CD4-positive, alpha-beta T cell treated with Interleukin-4 for 1 hour (primary cell): ENCODE results near the gene INAFM2.

Source experiments
- DNase-seq, 2 donors: peaks; one replicate each; pipeline ENCODE4 v3.0.0-alpha.2; 2020 to 2022

Gene INAFM2

DNA sequence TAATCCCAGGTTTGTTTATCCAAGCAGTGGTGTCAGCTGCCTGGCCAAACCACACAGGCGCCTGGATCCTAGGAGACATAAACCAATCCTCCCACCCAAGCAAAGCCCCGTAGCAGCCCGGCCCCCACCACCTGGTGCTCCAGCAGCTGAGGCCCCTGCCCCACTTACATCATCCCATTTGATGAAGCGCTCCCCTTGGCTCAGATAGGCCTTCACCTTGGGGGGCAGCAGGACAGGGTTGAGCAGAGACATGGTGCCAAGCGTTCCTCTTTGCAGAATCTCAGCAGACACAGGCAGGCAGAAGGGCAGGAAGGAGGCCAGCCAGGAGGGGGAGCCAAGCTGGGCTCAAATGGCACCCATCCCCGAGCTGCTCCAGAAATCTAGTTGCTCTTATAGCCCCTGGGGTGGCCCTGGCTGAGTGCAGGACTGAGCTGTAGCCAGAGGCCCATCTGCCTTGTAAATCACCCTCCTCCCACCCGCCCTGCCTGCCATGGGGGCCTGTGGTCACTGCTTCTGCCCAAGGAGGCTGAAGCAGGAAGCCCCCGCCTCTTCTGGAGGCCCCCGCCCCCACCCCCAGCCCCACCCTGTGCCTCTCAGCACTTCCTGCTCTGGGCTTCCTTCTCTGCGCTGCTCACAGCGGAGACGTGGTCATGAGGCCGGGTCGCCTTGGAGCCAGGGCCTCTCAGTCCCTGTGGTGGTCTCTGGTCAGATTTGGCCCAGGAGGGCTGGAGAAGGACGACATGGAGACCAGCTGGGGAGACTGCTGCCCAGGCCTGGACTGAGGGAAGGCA is 15.9 kb upstream of the INAFM2 start, which contains the start of gene PLCB2:
TSS of gene PLCB2 (minus strand) at position 515 of the 791 bp plus-strand sequence. CDS start at position 252, 263 bp downstream.
- peak; percentile 69 to 74 for DNase-seq

DNA sequence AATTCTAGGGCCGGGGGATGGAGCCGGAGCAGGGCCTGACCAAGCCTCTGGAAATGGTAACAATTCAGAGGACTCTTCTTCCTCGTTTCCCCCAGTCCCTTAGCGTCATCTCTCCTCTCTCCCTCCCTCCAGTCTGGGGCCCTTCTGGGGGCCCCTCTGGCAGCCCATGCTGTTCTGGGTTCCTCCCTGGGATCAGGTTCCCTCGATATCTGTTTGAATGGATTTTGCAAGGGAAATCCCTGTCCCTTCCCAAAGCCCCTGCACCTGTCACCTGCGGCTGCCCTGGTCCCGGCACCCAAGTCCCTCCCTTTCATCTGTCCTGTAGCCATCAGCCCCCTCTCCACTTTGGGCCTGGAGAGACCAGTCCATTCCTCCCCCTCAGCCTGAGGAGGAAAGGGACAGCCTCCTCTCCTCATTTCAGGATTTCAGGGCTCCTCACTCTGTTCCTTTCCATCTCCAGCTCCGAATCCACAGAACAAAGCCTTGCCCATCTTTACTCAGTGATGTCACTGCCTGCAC is 14.1 kb upstream of the INAFM2 start:
- no peak for DNase-seq

DNA sequence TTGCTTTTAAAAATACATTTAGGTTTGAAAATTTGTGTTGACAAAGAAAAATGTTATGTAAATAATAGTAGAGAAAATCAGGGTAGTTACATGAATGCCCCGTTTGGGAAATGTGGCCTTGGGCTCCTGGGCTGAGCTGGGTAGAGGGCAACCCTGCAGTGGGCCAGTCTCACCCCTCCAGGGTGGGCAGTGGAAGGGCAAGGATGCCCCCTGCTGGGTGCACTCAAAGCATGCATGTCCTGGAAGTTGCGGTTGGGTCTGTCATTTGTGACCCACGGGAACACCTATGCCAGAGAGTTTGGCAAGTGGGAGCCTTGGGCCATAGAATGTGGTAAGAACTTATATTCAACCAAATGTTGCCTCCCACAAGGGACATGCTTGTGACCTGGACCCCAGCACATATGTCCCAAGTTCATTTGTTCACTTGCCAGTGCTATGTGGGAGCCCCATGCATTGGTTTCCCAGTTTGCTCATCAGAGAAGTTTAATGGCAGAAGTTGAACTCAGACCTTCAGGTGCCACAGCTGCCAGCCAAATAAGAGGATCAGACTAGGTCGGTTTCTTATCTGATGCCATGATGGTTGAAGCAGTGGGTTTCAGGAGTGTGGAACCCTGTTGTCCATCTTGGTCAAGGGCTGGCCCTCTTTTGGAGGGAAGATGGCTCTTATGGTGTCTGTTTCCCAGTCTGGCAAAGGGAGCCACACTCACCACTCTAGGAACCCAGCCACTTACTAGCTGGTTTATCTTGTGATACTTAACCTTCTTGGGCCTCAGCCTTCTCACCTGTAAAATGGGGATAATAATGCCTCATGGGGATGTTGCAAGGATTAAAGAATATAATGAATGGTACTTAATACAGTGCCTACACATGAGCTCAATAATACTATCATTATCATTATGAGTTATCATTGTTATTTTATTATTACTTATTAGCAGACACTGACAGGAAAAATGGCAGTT is 13.2 kb upstream of the INAFM2 start:
- peak; percentile 68 to 71 for DNase-seq

DNA sequence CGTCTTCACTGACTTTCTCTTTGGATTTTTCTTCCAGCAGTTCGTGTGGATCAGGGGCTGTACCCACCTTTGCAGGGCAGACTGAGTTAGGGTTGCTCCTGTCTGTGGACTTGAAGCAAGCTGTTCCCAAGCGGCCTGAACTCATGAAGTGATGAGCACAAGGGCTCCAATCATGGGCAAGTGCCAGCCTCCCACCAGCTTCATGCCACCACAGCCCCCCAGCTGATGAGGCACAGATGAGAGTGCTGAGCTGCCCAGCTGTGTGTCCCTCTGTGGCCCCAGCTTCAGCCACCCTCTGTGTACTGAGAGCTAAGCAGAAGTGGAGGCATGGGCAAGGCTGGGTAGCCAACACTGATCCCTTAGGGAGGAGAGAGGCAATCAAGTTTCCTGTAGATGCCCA is 12.5 kb upstream of the INAFM2 start:
- DNase-seq = no peak

DNA sequence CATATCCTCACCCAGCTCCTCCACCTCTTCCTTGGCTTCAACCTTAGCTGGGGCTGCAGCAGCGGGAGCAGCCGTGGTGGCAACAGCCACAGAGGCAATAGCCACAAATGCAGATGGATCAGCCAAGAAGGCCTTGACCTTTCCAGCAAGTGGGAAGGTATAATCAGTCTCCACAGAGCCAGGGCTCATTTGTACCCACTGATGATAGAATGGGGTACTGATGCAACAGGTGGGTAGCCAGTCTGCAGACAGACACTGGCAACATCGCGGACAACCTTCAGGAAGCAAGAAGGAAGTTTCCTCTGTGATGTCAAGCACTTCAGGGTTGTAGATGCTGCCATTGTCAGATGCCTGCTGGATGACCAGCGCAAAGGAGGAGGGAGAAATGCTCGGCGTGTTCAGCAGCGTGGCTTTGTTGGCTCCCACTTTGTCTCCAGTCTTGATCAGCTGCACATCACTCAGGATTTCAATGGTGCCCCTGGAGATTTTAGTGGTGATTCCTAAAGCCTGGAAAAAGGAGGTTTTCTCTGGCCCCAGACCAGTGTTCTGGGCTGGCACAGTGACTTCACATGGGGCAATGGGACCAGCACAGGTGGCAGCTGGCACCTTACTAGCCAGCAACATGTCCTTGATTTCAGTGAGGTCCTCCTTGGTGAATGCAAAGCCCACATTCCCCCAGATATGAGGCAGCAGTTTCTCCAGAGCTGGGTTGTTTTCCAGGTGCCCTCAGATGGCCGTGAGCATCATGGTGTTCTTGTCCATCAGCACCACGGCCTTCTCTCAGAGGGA is 10.9 kb upstream of the INAFM2 start:
- no peak for DNase-seq

DNA sequence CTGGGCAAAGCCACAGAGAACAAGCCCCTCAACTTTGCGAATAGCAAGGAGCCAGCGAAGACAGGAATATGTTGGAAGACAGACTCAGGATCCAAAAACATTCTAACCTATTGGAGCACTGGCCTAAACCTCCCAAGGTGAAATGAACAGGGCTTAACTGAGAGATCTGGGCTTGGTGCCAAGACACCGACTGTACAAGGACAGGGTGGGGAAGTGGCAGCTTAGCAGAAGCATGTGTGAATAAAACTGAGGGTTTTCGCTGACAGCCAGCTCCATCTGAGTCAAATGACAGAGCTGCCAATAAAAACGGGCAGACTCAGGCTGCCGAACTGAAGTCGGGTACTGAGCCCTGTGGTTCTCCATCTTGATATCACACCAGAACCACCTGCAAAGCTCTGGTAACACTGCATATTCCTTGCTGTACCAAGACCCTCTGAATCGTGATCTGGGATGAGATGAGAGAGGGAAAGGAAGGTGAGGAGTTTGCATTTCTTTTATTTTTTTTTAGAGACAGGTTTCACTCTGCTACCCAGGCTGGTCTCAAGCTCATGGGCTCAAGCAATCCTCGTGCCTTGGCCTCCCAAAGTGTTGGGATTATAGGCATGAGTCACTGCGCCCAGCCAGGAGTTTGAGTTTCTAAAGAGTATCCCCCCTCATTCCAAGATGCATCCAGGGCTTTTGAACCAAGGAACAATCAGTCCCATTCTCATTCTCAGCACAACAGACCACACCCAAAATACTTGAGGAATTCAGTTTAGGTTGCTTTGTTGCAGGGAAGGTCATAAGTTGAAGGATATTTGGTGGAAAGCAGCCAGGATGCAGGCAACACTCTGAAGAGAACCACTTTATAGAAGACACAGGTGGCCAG is 9.7 kb upstream of the INAFM2 start:
- peak; percentile 64 to 66 for DNase-seq

DNA sequence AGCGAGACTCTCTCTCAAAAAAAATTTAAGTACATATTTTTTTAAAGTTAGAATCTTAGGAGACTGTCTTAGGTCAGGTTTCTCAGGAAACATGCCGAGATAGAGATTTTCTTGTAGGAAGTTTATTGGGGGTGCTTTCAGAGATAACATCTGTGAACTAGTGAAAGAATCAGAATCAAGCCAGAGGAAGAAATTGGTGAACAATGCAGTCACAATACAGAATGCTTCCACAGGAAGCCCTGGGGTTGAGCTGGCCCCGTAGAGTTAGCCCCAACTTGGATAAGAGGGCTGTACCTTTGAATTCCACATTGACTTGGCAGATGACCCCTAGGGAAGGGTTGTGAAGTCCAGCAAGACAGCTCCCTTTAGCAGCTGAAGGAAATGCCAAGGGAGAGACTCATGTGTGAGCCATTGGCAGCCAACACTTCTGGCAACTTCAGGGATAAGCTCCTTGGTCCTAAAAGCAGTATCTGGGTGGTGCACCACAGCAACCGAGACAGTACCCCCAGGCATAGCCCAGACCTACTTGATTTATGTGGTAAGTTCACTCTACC is 8.7 kb upstream of the INAFM2 start:
- no peak for DNase-seq

DNA sequence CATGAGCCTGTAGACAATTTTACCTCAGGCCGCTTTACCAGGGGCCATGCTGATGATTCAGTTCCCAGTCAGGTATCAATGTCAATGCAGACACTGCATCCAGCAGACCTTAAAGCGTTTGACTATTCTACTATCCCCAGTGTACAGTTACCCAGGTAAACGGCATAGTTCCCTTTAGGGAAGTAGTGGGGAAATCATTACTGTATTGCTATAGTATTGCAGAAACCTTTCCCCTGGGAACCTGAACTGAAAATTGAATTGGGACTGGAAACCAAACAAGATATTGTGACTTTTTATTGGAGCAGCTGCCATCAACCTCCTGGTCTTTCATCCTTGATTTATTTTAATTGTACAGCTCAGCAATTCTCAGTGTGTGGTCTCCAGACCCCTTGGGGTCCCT is 6.6 kb upstream of the INAFM2 start:
- DNase-seq = no peak

DNA sequence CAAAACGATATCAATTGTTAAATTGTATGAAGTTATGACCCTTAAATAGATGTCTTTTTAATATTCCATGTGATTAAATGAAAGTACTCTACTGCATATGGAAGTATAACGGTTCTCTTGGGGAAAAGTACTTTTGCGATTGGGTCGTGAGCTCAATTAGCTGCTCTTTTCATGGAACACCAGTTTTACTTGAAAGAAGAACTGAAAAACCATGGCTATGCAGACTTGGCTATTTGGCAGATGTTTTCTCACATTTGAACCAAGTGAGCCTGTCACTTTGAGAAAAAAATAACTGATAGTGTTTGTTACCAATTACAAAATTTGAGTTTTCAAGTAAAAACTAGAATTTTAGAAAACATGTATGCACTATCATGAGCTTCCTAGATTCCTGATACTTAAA is 5.9 kb upstream of the INAFM2 start:
- no peak for DNase-seq

DNA sequence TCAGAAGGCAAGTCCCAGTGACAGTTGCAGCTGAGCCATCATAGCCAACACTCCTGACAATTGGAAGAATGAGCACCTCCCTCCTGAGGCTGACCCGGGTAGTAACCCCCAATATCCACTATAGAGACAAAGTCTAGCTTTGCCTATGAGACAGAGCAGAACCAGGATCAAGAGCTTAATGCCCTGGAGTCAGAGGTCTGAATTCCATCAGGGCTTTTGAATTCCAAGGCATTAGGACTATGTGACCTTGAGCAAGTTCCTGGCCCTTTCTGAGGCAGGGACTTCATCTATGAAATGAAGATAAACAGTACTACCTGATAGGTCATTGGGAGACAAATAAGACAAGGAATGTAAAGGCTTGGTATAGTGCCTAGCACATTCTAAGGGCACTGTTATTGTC is 3.1 kb upstream of the INAFM2 start:
- DNase-seq = no peak

DNA sequence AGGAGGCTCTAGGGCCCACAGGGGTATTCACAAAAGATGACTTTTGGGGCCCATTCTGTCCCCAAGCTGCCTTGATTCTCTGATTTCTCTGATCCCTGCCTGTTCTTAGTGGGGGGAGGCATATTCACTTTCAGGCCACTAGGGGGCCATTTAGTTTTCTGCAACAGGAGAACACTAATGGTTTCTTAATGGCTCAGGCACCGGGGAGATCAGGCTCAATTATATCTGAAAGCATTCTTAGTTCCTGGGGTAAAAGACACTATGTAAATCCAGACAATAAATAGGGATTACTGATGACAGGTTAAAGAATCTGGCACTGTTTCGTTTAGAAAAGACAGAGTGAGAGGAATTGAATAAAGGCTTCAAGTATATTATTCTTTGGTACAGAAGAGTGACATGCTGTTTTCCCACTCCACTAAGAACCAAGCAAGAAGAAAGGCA is 2.5 kb upstream of the INAFM2 start:
- peak; percentile 74 to 81 for DNase-seq

DNA sequence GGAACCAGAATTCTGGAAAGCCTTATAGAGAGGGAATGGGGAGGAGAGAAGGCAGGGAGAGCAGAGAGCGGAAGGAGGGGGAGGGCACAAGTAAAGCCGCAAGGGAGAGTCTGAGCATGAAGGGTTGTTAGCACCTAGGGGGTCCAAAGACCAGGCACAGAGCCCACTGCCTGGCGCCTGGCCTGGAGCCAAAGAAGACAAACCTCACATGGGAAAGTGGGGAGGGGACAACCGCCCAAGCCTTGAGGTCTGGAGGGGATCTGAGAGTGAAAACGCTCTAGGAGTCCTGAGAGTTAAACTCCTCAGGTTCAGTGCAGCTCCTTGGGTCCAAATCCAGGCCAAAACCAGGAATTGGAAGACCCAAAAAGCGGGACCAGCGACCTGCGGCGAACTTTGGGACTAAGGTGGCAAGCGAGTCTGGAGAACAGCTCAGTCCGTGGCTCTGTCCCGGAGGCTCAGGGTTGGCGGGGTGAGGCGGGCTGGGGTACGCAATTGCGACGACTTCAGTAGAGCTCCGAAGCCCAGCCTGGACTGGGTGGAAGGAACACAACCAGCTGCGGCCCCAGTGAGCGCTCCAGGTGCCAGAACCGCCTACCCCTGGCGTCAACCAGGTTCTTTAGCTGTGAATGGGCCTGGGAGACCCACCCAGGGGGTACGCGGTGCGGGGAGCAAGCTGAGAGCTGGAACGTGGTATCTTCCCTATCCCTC is 807 bp upstream of the INAFM2 start:
- DNase-seq = no peak

DNA sequence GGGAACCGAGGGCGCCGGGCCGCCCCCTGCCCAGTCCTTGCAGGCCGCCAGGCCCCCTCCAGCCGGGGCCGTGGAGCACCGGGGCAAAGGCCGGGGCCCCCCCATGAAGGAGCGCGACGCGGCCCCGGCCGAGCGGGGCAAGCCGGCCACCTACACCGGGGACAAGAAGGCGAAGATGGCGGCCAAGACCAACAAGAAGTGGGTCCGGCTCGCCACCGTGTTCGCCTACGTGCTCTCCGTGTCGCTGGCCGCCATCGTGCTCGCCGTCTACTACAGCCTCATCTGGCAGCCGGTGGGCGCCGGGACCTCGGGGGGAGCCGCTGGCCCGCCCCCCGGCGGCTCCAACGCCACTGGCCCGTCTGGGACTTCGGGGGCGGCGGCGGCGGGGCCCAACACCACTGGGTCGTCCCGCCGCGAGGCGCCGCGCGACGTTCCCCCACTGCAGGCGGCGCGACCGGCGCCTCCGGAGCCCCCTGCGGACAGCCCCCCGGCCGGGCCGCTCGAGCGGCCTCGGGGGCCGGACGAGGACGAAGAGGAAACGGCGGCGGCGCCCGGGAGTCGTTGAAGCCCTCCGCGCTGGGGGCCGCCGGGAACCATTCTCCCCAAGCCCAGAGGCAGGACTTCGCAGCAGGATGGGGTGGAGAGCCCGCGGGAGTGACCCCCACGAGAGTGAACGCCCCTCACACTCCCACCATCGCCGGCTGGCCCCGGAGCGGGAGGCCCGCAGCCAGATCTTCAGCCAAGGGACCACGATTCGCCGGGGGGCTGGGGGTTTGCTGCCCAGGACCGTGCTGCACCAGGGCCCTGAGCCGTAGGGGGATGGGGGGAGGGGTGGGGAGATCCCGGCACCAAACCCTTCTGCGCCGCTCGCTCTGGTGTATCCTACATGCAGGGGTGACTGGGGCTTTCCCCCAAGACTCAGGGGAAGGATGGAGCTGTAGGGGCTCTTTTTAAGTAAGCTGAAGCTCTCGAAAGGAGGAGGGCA is 753 bp downstream of the INAFM2 start:
- DNase-seq = peak in 1 of 2 donors; percentile 21

DNA sequence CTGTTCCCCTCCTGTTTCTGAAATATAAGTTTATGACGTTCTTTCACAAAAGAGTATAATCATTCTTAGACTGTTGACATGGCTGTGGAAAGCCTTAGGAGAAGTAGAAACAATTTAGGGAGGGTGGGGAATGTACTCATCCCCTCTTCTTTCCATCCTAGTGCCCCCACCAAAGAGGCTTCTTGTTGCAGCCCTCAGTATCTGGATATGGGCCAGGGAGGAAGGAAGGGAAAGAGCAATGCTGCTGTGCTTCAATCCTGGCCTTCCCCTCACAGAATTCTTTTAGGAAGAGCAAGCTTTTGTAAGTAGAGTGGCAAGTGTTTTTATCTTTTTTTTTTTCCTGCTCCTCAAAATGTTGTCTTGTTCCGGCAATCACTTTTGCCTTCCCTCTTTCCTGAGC is 1.7 kb downstream of the INAFM2 start:
- DNase-seq = no peak

DNA sequence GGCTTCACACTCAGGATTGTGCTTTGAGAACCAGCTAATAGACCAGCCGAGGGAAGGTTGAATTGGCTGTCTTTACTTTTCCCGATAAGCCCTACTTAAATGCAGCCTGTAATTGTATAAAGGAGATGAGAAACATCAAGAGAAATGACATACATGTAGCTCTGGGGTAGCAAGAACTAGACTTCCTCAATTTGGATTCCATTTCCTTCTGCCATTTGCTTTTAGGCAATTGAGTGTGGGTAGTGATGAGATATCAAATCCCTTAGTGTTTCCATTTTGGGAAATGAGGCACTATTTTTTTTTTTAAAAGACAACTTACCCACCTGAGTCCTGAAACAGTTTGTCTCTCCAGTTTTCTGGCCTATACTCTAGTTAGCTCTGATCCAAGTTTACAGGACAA is 2.2 kb downstream of the INAFM2 start:
- DNase-seq = no peak

DNA sequence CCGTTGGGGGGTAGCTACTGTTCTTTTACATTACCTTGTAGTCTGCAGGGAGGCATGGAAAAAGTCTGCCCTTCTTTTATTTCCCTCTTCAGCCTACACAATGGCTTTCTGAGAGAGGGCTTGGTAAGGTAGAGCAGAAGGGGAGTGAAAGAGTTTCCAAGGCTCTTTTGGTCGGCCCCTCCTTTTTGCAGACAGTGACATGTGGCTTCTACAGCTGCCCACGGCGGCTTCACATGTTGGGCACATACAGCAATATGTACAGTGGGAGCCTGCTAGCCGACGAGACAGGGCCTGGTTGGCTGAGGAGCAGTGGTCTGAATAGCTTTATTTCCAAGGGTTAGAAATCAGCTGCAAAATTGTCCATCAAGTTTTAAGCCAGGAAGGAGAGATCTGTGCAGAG is 4.0 kb downstream of the INAFM2 start:
- no peak for DNase-seq

DNA sequence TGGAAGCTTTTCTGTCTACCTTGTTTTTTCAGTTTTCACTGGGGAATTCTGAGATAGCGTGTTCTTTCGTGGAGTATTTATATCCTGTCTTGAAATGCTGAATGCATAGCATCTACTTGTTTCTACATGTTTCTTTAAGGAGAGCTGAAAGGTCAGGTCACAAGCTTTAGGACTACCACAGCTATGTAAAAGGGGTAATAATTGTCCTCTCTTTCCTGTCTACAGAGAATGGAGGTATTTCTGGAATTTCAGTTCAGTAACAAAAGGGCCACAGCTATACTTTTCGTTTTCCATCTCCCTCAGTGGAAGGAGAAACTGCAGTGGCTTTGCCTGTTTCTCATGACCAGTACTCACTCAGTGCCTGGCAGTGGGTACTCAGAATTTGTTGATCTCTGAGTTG is 4.7 kb downstream of the INAFM2 start:
- no peak for DNase-seq

DNA sequence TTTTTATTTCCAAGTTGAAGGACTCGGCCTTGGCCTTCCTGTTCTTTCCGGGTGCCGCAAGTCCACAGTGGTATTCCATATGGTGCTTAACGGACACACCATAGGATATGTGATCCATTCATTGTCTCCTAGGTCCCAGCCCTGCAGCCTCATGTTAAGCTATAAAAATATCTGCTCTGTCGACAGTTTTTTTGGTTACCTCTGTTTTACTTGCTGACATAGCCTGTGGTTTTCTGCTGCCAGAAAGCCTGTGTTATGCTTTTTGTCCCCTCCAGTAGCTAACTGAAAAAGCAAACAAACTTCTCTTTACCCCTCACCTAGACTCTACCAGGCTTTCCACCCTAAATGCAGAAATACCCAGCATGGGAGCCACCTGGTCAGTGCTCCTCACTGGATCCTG is 5.3 kb downstream of the INAFM2 start:
- no peak for DNase-seq

DNA sequence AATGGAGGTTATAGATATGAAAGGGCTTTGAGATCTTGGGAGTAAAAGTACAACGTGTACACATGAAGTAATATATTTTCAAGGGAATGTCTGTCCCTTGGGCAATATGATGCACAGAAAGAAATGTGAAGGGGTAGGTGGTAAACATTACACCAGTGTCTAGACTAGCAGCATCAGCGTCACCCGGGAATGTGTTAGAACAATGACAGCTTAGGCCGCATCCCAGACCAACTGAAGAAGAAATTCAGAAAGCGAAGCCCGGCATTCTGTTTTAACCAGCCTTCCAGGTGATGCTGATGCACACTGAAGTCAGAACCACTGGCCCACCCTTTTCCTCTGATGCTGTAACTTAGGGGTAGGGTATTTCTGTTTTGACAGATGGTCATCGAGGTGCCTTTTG is 6.3 kb downstream of the INAFM2 start:
- no peak for DNase-seq
